GM12878 (cell line): Measurements from ENCODE around the gene ZNF410. TPM values are rescaled to one million over a fixed set of nuclear protein-coding genes. Genes with fewer than 3 reads are reported as not detected.

ENCODE experiments used
- BCL11A ChIP-seq: IDR thresholded peaks from 2 replicates; pipeline ENCODE4 v1.6.1; 2011; ENCODE audit warnings: low read depth, low read length
- EZH2 ChIP-seq: IDR thresholded peaks from 2 replicates; pipeline ENCODE4 v1.6.1; 2012; ENCODE audit warnings: low read depth, mild to moderate bottlenecking, control low read depth, inconsistent platforms, low read length, borderline replicate concordance; ENCODE audit not compliant: control insufficient read depth
- IRF4 ChIP-seq: IDR thresholded peaks from 2 replicates; pipeline ENCODE4 v1.6.1; 2011; ENCODE audit warnings: low read depth, low read length
- JUNB ChIP-seq: IDR thresholded peaks from 2 replicates; pipeline ENCODE4 v1.6.1; 2016; ENCODE audit warnings: antibody characterized with exemption, mild to moderate bottlenecking
- MTA3 ChIP-seq: IDR thresholded peaks from 2 replicates; pipeline ENCODE4 v1.6.1; 2012; ENCODE audit warnings: low read length, inconsistent platforms, borderline replicate concordance
- RB1 ChIP-seq: fragments of 450-650 bp; formaldehyde crosslinking; IDR thresholded peaks from 2 replicates; pipeline ENCODE4 v1.6.1; 2017; ENCODE audit warnings: mild to moderate bottlenecking, borderline replicate concordance
- SMAD5 ChIP-seq: IDR thresholded peaks from 2 replicates; pipeline ENCODE4 v1.6.1; 2016; ENCODE audit warnings: antibody characterized with exemption, low read depth
- SREBF1 ChIP-seq: IDR thresholded peaks from 2 replicates; pipeline ENCODE4 v1.6.1; 2012; ENCODE audit warnings: mild to moderate bottlenecking, low read length
- TAF1 ChIP-seq: IDR thresholded peaks from 2 replicates; pipeline ENCODE4 v1.6.1; 2011; ENCODE audit warnings: mild to moderate bottlenecking, low read depth, low read length, borderline replicate concordance
- TARDBP ChIP-seq: IDR thresholded peaks from 2 replicates; pipeline ENCODE4 v1.6.1; 2016; ENCODE audit warnings: borderline replicate concordance
- TCF7 ChIP-seq: IDR thresholded peaks from 2 replicates; pipeline ENCODE4 v1.6.1; 2014; ENCODE audit warnings: antibody characterized with exemption, borderline replicate concordance
- ZBED1 ChIP-seq: IDR thresholded peaks from 2 replicates; pipeline ENCODE4 v1.6.1; 2016; ENCODE audit warnings: borderline replicate concordance
- ZNF622 ChIP-seq: fragments of 450-650 bp; IDR thresholded peaks from 2 replicates; pipeline ENCODE4 v1.6.1; 2017; ENCODE audit warnings: mild to moderate bottlenecking, inconsistent platforms
- polyA plus RNA-seq, 11 experiments: library from polyadenylated mRNA; depleted of rRNA in 4 of 11; unstranded in 6 of 11; stranded (reverse) in 5 of 11; fragments of >200 nt; fragmentation: Nextera tagmentation in 4 of 11; fragmentation: Illumina TruSeq in 1 of 11; extraction: Ambion mirVana in 4 of 11; extraction: Trizol in 1 of 11; gene quantifications; 1 replicate in 1 of 11; 2 replicates in 10 of 11; pipeline versions ENCODE4 v1.2.1 to v1.2.3, GENCODE V29; 2011 to 2016; ENCODE audit warnings: inconsistent platforms in 2 of 11, missing spikeins in 2 of 11, low read depth in 1 of 11
- total RNA-seq, 4 experiments: library from RNA; depleted of rRNA in 3 of 4; stranded (reverse); fragments of >200 nt in 3 of 4; fragmentation: Illumina TruSeq in 1 of 4; extraction: Trizol in 1 of 4; gene quantifications; 2 replicates each; pipeline versions ENCODE4 v1.2.1 to v1.2.3, GENCODE V29; 2013 to 2021
- TF ChIP-seq, protein P1 (sequence below): fragments of 450-650 bp; IDR thresholded peaks from 2 replicates; pipeline ENCODE4 v1.6.1; 2017; ENCODE audit warnings: mild to moderate bottlenecking, moderate library complexity
- TF ChIP-seq, protein P2 (sequence below): IDR thresholded peaks from 2 replicates; pipeline ENCODE4 v1.6.1; 2012; ENCODE audit warnings: low read depth, low read length, improper control_type of control experiment

ZNF410 gene
- total and polyA plus RNA-seq, 10 of the 15 experiments (the other 5 are each of a cell fraction or from before 2014, with no cell fraction given): 31.2 to 56.6 (median 47.7) TPM

DNA sequence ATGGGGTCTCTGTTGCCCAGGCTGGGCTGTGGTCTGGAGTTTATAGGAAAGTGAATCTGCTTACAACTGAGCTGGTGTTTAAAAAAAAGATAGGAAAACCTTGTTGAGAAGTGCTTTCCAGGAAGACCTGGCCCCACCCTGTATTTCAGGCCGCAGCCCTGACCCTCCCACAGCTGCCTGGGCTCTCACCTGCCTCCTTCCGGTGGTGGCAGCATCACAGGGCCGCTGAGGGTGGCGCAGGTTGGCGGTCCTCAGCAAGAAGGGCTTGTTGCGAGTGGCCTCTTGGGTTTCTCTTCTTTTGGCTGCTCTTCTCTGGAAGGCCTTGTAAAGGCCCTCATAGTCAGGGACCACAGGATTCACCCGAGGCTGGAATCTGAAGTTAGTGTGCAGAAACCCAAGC lies 55.5 kb downstream of the ZNF410 start (continued):
- no peak for TF ChIP-seq ZNF622
- TF ChIP-seq ZBED1: no peak
- no peak for TF ChIP-seq TARDBP
- no peak for TF ChIP-seq JUNB
- TF ChIP-seq EZH2: no peak
- TF ChIP-seq IRF4: no peak
- TF ChIP-seq, protein P1, sequence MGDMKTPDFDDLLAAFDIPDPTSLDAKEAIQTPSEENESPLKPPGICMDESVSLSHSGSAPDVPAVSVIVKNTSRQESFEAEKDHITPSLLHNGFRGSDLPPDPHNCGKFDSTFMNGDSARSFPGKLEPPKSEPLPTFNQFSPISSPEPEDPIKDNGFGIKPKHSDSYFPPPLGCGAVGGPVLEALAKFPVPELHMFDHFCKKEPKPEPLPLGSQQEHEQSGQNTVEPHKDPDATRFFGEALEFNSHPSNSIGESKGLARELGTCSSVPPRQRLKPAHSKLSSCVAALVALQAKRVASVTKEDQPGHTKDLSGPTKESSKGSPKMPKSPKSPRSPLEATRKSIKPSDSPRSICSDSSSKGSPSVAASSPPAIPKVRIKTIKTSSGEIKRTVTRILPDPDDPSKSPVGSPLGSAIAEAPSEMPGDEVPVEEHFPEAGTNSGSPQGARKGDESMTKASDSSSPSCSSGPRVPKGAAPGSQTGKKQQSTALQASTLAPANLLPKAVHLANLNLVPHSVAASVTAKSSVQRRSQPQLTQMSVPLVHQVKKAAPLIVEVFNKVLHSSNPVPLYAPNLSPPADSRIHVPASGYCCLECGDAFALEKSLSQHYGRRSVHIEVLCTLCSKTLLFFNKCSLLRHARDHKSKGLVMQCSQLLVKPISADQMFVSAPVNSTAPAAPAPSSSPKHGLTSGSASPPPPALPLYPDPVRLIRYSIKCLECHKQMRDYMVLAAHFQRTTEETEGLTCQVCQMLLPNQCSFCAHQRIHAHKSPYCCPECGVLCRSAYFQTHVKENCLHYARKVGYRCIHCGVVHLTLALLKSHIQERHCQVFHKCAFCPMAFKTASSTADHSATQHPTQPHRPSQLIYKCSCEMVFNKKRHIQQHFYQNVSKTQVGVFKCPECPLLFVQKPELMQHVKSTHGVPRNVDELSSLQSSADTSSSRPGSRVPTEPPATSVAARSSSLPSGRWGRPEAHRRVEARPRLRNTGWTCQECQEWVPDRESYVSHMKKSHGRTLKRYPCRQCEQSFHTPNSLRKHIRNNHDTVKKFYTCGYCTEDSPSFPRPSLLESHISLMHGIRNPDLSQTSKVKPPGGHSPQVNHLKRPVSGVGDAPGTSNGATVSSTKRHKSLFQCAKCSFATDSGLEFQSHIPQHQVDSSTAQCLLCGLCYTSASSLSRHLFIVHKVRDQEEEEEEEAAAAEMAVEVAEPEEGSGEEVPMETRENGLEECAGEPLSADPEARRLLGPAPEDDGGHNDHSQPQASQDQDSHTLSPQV: no peak
- no peak for TF ChIP-seq MTA3
- no peak for TF ChIP-seq RB1
- no peak for TF ChIP-seq BCL11A
- TF ChIP-seq TCF7: no peak
- no peak for TF ChIP-seq SREBF1
- TF ChIP-seq, protein P2, sequence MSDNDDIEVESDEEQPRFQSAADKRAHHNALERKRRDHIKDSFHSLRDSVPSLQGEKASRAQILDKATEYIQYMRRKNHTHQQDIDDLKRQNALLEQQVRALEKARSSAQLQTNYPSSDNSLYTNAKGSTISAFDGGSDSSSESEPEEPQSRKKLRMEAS: no peak
- TF ChIP-seq TAF1: no peak
- no peak for TF ChIP-seq SMAD5
